ENCODE measurements around the gene RPTOR. TPM values are rescaled to one million over a fixed set of nuclear protein-coding genes. Genes with fewer than 3 reads are reported as not detected.
A peak's percentile ranks its signal among the peaks of the same experiment; 100 is the strongest.
"Not testable (repeated sequence)": the region's sequence is repeated elsewhere in the genome, so short reads cannot be mapped to it uniquely, and the experiment has no call there.

Gene RPTOR
- total and polyA plus RNA-seq, 3 experiments from 2014 or later: 7.9 to 69.4 (median 63.9) TPM

DNA sequence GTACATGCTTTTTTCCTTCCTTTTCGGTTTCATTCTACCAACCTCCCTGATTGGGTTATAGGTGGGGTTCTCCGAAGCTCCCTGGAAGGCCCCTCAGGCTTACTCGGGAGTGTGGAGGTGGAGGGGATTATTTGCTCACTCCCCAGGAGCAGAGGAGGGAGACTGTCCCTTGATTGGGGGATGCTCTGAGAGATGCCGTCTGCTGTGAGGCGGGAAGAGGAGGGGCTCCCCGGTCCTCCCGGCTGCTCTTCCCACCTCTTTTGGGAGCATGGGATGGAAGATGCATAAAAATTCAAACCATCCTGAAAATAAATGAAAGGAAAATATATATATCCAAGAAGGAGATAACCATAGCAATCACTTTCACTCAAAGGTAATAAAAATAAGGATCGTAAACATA, 16.1 kb upstream of the RPTOR start:
- Mint-ChIP-seq H3K27ac (no peak overlapping the region), H3K27me3 (peaks cover 11 to 41% of the 10 kb centered on the region in 2 donors), H3K36me3 (no peaks in the 10 kb centered on the region), H3K9me3 (no peaks in the 10 kb centered on the region), H3K4me1 (no peaks in the 10 kb centered on the region), H3K4me3 (no peak overlapping the region)
- POLR2A ChIA-PET: no interaction called here
- CTCF ChIA-PET: no interaction called here
- Histone ChIP-seq H3K27ac (ENCODE audit: low read depth, low read length) (no peak overlapping the region), H3K4me3 (ENCODE audit: low read length) (no peak overlapping the region), H3K9me3 (ENCODE audit: low read length) (no peaks in the 10 kb centered on the region), H3K27me3 (ENCODE audit: insufficient read depth, low read length, poor library complexity, severe bottlenecking) (no peaks in the 10 kb centered on the region), H3K4me1 (ENCODE audit: insufficient read depth, low read length) (no peaks in the 10 kb centered on the region), H3K36me3 (ENCODE audit: insufficient read depth, low read length) (no peaks in the 10 kb centered on the region)
- DNase-seq: no peak

- peaks cover 8 to 38% of the 10 kb centered on the region in 2 donors for H3K27me3 Mint-ChIP-seq
- POLR2A ChIA-PET: interaction anchor here (0.6 kb wide), 1 partner anchor 363 kb away, joined by 3 read pairs; no protein-coding TSS in a partner anchor
Observed at GRCh38 chr17:80529104-80529903, 15.3 kb upstream of the RPTOR start.

DNA sequence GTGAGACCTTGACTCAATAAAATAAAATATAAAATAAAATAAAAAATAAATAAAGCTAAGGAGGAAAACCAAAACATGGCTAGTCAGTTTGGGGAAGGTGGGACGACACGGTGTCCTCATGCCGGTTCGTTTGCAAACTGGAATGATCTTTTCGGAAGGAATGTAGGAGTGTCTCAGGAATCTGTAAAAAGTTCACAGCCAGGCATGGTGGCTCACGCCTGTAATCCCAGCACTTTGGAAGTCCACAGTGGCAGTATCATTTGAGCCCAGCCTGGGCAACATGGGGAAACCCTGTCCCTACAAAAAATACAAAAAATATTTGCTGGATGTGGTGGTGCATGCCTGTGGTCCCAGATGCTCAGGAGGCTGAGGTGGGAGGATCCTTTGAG, 14.7 kb upstream of the RPTOR start:
- Histone ChIP-seq H3K9me3 (ENCODE audit: low read length) (no peaks in the 10 kb centered on the region), H3K27ac (ENCODE audit: low read depth, low read length) (no peak overlapping the region), H3K4me1 (ENCODE audit: insufficient read depth, low read length) (no peaks in the 10 kb centered on the region), H3K27me3 (ENCODE audit: insufficient read depth, low read length, poor library complexity, severe bottlenecking) (no peaks in the 10 kb centered on the region), H3K4me3 (ENCODE audit: low read length) (no peak overlapping the region), H3K36me3 (ENCODE audit: insufficient read depth, low read length) (no peaks in the 10 kb centered on the region)
- DNase-seq: no peak
- H3K27ac Mint-ChIP-seq: no peak overlapping the region
- ChIA-PET CTCF (no interaction called here), POLR2A (interaction anchor here (0.6 kb wide), 1 partner anchor 363 kb away, joined by 3 read pairs; no protein-coding TSS in a partner anchor)
- H3K36me3 Mint-ChIP-seq: no peaks in the 10 kb centered on the region
- H3K4me1 Mint-ChIP-seq: no peaks in the 10 kb centered on the region
- peaks cover 8 to 38% of the 10 kb centered on the region in 2 donors for H3K27me3 Mint-ChIP-seq
- H3K4me3 Mint-ChIP-seq: no peak overlapping the region
- no peaks in the 10 kb centered on the region for H3K9me3 Mint-ChIP-seq

More at GRCh38 chr17:80529104-80529903, 15.3 kb upstream of the RPTOR start:
- no peak overlapping the region for H3K4me3 Mint-ChIP-seq
- H3K27ac ChIP-seq (ENCODE audit: low read depth, low read length): no peak overlapping the region
- H3K4me3 ChIP-seq (ENCODE audit: low read length): no peak overlapping the region
- no peak for DNase-seq
- no peaks in the 10 kb centered on the region for H3K27me3 ChIP-seq (ENCODE audit: insufficient read depth, low read length, poor library complexity, severe bottlenecking)
- H3K9me3 ChIP-seq (ENCODE audit: low read length): no peaks in the 10 kb centered on the region
- no peaks in the 10 kb centered on the region for H3K36me3 ChIP-seq (ENCODE audit: insufficient read depth, low read length)
- peak overlapping the region in 1 of 8 donors; percentile 53 for H3K27ac Mint-ChIP-seq
- H3K36me3 Mint-ChIP-seq: no peaks in the 10 kb centered on the region
- H3K4me1 Mint-ChIP-seq: no peaks in the 10 kb centered on the region
- H3K9me3 Mint-ChIP-seq: no peaks in the 10 kb centered on the region
- H3K4me1 ChIP-seq (ENCODE audit: insufficient read depth, low read length): no peaks in the 10 kb centered on the region
- CTCF ChIA-PET: no interaction called here

DNA sequence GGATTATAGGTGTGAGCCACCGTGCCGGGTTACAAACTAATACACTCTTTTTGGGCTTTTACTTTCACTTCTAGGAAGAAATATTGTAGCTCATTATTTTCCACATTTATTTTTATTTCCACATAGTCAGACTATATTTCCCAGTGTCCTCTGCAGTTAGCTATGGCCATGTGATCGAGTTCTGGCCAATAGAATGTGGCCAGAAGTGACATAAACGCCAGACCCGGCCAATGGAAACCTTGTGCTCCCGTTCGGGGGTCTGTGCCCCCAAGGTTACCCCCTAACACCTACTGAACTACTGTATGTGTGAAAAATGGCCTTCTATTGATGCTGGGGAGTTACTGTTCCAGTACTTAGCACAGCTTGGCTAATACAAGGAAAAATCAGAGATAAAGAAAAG, 13.2 kb upstream of the RPTOR start:
- Histone ChIP-seq H3K4me1 (ENCODE audit: insufficient read depth, low read length) (no peaks in the 10 kb centered on the region), H3K27me3 (ENCODE audit: insufficient read depth, low read length, poor library complexity, severe bottlenecking) (no peaks in the 10 kb centered on the region), H3K27ac (ENCODE audit: low read depth, low read length) (no peak overlapping the region), H3K36me3 (ENCODE audit: insufficient read depth, low read length) (no peaks in the 10 kb centered on the region), H3K4me3 (ENCODE audit: low read length) (no peak overlapping the region), H3K9me3 (ENCODE audit: low read length) (no peaks in the 10 kb centered on the region)
- Mint-ChIP-seq H3K4me1 (no peaks in the 10 kb centered on the region), H3K36me3 (no peaks in the 10 kb centered on the region), H3K27ac (no peak overlapping the region), H3K4me3 (no peak overlapping the region), H3K27me3 (peaks cover 3 to 28% of the 10 kb centered on the region in 2 donors), H3K9me3 (no peaks in the 10 kb centered on the region)
- no peak for DNase-seq
- ChIA-PET POLR2A (no interaction called here), CTCF (no interaction called here)

GRCh38 chr17:80537386-80537785, 7.3 kb upstream of the RPTOR start:
- H3K36me3 ChIP-seq (ENCODE audit: insufficient read depth, low read length); H3K27me3 ChIP-seq (ENCODE audit: insufficient read depth, low read length, poor library complexity, severe bottlenecking); CTCF ChIA-PET; H3K9me3 ChIP-seq (ENCODE audit: low read length); H3K27ac Mint-ChIP-seq; H3K4me3 Mint-ChIP-seq; POLR2A ChIA-PET; H3K27ac ChIP-seq (ENCODE audit: low read depth, low read length); DNase-seq; H3K4me1 ChIP-seq (ENCODE audit: insufficient read depth, low read length); H3K9me3 Mint-ChIP-seq; H3K36me3 Mint-ChIP-seq; H3K4me1 Mint-ChIP-seq; H3K4me3 ChIP-seq (ENCODE audit: low read length): not testable (repeated sequence)
- peaks cover 13 to 22% of the 10 kb centered on the region in 2 donors for H3K27me3 Mint-ChIP-seq

DNA sequence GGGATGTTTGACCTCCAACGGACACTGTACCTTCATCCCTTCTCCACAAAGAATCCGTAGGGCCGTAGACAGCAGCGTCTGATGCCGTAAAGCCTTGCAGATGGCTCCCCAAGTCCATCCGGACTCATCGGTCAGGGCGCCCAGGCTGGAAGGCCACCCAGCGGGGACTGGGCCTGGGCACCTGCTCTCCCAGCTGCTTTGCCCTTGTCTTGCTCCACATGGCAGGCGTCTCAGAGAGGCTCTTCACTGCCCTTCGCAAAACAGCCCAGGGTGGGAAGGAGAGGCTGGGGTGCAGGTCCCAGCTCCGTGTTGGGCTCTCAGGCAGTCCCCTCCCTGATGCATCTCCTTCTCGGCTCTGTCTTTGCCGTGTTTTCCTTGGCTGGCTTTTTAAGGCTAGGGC, 6.2 kb upstream of the RPTOR start:
- Histone ChIP-seq H3K36me3 (ENCODE audit: insufficient read depth, low read length) (no peaks in the 10 kb centered on the region), H3K4me3 (ENCODE audit: low read length) (no peak overlapping the region), H3K27me3 (ENCODE audit: insufficient read depth, low read length, poor library complexity, severe bottlenecking) (peaks cover 5% of the 10 kb centered on the region), H3K9me3 (ENCODE audit: low read length) (no peaks in the 10 kb centered on the region), H3K27ac (ENCODE audit: low read depth, low read length) (no peak overlapping the region), H3K4me1 (ENCODE audit: insufficient read depth, low read length) (peaks cover 6% of the 10 kb centered on the region)
- Mint-ChIP-seq H3K36me3 (no peaks in the 10 kb centered on the region), H3K9me3 (no peaks in the 10 kb centered on the region), H3K27ac (no peak overlapping the region), H3K27me3 (peaks cover 14 to 25% of the 10 kb centered on the region in 2 donors), H3K4me3 (no peak overlapping the region), H3K4me1 (peaks cover 5 to 9% (median 8%) of the 10 kb centered on the region in 3 donors)
- ChIA-PET POLR2A (no interaction called here), CTCF (no interaction called here)
- no peak for DNase-seq

DNA sequence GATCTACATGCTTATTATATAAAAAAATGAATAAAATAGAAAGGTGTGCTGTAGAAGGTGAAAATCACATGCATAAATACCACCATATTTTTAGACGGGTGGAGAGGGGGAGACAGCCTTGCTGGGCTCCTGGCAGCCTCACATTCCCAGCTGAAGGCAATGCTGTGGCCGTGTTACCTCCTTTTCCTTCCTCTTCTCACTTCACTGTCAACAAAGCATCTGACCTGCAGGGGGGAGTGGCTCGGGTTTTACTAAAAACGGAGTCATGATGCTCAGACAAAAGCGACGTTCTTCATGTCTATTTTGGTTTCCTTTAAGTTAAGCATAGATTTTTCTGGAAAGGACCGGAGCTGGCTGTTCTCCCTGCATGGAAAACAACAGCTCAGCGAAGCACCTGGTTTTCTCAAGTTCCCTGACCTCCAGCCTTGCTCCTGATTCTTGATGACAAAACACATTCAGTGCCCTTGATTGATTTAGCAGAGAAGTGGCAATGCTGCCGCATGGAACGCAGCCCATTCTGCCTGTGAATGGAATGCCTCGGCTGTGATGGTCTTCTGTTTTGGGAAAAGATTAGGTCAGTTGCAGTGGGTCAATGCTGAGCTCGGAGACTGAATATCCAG, 5.5 kb upstream of the RPTOR start:
- no peak for DNase-seq
- CTCF ChIA-PET: interaction anchor here (0.6 kb wide), 1 partner anchor 350 kb away, joined by 3 read pairs; no protein-coding TSS in a partner anchor
- peak overlapping the region in 1 of 7 donors; percentile 18 for H3K4me3 Mint-ChIP-seq
- H3K36me3 ChIP-seq (ENCODE audit: insufficient read depth, low read length): no peaks in the 10 kb centered on the region
- H3K36me3 Mint-ChIP-seq: no peaks in the 10 kb centered on the region
- H3K9me3 ChIP-seq (ENCODE audit: low read length): no peaks in the 10 kb centered on the region
- H3K27me3 ChIP-seq (ENCODE audit: insufficient read depth, low read length, poor library complexity, severe bottlenecking): peaks cover 5% of the 10 kb centered on the region
- H3K27ac ChIP-seq (ENCODE audit: low read depth, low read length): no peak overlapping the region
- H3K4me1 Mint-ChIP-seq: peaks cover 5 to 9% (median 8%) of the 10 kb centered on the region in 3 donors
- no peaks in the 10 kb centered on the region for H3K9me3 Mint-ChIP-seq
- H3K4me3 ChIP-seq (ENCODE audit: low read length): no peak overlapping the region
- H3K27ac Mint-ChIP-seq: no peak overlapping the region
- peaks cover 6% of the 10 kb centered on the region for H3K4me1 ChIP-seq (ENCODE audit: insufficient read depth, low read length)
- peaks cover 14 to 27% of the 10 kb centered on the region in 2 donors for H3K27me3 Mint-ChIP-seq
- POLR2A ChIA-PET: no interaction called here

DNA sequence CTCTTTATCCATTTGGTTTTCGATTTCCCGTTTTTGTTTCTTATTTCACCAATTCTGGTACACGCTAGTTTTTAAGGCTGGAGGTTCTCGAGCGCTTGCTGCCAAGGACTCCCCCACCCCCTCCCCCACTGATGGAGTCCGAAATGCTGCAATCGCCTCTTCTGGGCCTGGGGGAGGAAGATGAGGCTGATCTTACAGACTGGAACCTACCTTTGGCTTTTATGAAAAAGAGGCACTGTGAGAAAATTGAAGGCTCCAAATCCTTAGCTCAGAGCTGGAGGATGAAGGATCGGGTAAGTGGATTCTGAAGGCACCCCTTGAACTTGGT, 825 bp downstream of the RPTOR start:
- no peaks in the 10 kb centered on the region for H3K9me3 Mint-ChIP-seq
- peak overlapping the region; percentile 88 to 97 (median 95) for H3K4me3 Mint-ChIP-seq
- Histone ChIP-seq H3K27me3 (ENCODE audit: insufficient read depth, low read length, poor library complexity, severe bottlenecking) (peaks cover 5% of the 10 kb centered on the region), H3K36me3 (ENCODE audit: insufficient read depth, low read length) (no peaks in the 10 kb centered on the region), H3K4me3 (ENCODE audit: low read length) (peak overlapping the region; percentile 87), H3K27ac (ENCODE audit: low read depth, low read length) (peak overlapping the region; percentile 68), H3K4me1 (ENCODE audit: insufficient read depth, low read length) (peaks cover 17% of the 10 kb centered on the region), H3K9me3 (ENCODE audit: low read length) (no peaks in the 10 kb centered on the region)
- peak overlapping the region in 7 of 8 donors; percentile 42 to 96 (median 80) for H3K27ac Mint-ChIP-seq
- DNase-seq: no peak
- peaks cover 33 to 44% (median 37%) of the 10 kb centered on the region in 3 donors for H3K4me1 Mint-ChIP-seq
- H3K36me3 Mint-ChIP-seq: peaks cover 0 to 17% (median under 1%) of the 10 kb centered on the region in 3 donors
- ChIA-PET CTCF (no interaction called here), POLR2A (interaction anchor here (1.5 kb wide), 1 partner anchor 91 kb away, joined by 7 read pairs; no protein-coding TSS in a partner anchor)
- H3K27me3 Mint-ChIP-seq: peaks cover 8 to 20% of the 10 kb centered on the region in 2 donors

Measured in CD8-positive, alpha-beta memory T cell (primary cell).